Right cardiac atrium (tissue), 5 donors: ENCODE data around the gene ESPN. TPM values are rescaled to one million over a fixed set of nuclear protein-coding genes. Genes with fewer than 3 reads are reported as not detected.
A peak's percentile ranks its signal among the peaks of the same experiment; 100 is the strongest.

Experiments
- ATAC-seq, 2 donors: fragments of 200-7000 bp; cut with Tn5 transposase; one replicate each; pipeline versions ENCODE4 v1.8.0 to v1.9.1; 2020; ENCODE audit warnings: moderate library complexity in 2 of 2, mild to moderate bottlenecking in 1 of 2
- DNase-seq, 3 donors: peaks; one replicate each; pipeline ENCODE4 v3.0.0-alpha.2; 2020
- H3K27ac ChIP-seq: one replicate; pipeline ENCODE4 v1.5.1; 2013; ENCODE audit warnings: mild to moderate bottlenecking, low read length, control low read depth, moderate library complexity
- H3K27me3 ChIP-seq: one replicate; pipeline ENCODE4 v1.6.1; 2013; ENCODE audit not compliant: control insufficient read depth, insufficient read depth
- H3K4me1 ChIP-seq: one replicate; pipeline ENCODE4 v1.6.1; 2013; ENCODE audit warnings: low read length; ENCODE audit not compliant: control insufficient read depth, insufficient read depth
- H3K4me3 ChIP-seq: one replicate; pipeline ENCODE4 v1.5.1; 2013; ENCODE audit warnings: low read length, control low read depth
- H3K9me3 ChIP-seq: one replicate; pipeline ENCODE4 v1.6.1; 2013; ENCODE audit warnings: low read length; ENCODE audit not compliant: control insufficient read depth
- WGBS: extraction: QIAGEN DNeasy Blood & Tissue Kit; methylation state at CpG from one replicate; pipeline ENCODE4 v1.1.7; 2013; 5-methylcytosine and 5-hydroxymethylcytosine counted together
- intact Hi-C, 4 donors: fragments of 100-400 bp; cut with DNase I; formaldehyde crosslinking; loops; one replicate each; pipeline versions ENCODE4 v1.11.0 to v1.14.0; 2022 to 2023
- polyA plus RNA-seq: library from polyadenylated mRNA; stranded (reverse); fragments of 200-250 nt; gene quantifications from one replicate; pipeline ENCODE4 v1.2.3, GENCODE V29; 2013
- total RNA-seq, 4 donors: library from RNA; stranded (reverse); fragmentation: NEBNext Ultra II Directional; extraction: Animal tissue kit (Norgen Biotek cat#: 25700); gene quantifications; one replicate each; pipeline ENCODE4 v1.2.1, GENCODE V29; 2021
- donor health status: healthy with polysubstance abuse.
- donor health status: DM: no; HTN: yes; CAD: no.
- donor health status: DM: no; HTN: no; CAD: no.
- donor health status: DM: no; HTN: yes; CAD: no; lungs with severe emphysema.
- donor health status: DM: yes; HTN: yes; CAD: no.

The ESPN gene
- total and polyA plus RNA-seq, 5 donors, result 0.23 to 1.7 (median 0.63) TPM

DNA sequence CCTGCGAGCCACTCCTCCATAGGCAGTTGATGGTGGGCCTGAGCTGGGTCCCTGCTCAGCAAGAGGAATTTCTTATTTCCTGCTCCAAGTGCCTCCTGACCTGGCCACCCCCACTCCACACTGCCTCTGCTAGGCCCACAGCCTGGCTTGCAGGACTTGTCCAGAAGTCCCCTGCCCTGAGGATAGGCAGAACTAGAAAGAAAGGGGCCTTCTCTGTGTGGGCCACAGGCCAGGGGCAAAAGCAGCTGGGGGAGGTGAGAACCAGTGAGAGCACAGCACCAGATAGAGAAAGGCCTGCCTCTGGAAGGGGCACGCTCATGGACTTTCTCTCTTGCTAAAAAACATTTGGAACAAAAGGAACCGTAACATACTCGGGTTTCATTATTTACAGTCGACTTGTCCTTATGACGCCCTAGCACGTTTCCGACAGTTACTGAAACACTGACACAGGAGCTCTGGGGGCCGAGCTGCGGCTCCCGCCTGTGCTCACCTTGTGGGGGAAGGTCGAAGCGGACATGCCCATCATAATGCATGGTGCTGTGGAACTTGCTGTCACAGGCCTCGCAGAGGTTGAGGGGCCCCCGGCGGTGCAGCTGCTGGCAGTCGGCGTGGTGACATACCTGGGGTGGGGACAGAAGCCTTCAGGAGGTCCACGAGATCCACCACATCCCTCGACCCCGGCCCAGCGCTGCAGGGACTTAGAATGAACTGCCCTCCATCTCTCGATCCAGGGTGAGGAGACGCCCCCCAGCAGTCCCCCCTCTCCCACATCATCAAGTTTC, 52.7 kb downstream of the ESPN start:
- Histone ChIP-seq H3K4me1 (no peaks in the 10 kb centered on the region), H3K4me3 (no peak overlapping the region), H3K27me3 (no peaks in the 10 kb centered on the region), H3K27ac (no peak overlapping the region), H3K9me3 (no peaks in the 10 kb centered on the region)
- DNase-seq (no peak), ATAC-seq (no peak)
- WGBS, result 85% methylated on average over 24 of the region's 24 CpGs
- intact Hi-C loops, result no loop called here

DNA sequence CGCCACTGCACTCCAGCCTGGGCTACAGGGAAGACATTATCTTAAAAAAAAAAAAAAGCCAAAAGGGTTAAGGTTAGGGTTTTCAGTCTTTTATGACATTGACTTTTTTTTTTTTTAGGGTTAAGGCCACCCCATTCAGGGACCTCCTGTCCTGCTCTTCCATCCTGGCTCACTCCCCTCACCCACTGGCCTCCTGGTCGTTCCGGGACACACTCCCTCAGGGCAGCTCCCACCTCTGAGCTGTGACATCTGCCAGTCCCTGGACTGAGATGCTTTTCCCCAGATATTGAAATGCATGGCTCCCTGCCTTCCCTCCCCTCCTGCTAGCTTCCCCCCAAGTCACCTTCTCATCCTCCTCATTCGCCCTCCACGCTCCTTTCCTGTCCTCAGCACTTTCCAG, 57.2 kb downstream of the ESPN start:
- ATAC-seq, result no peak
- Histone ChIP-seq H3K27ac (no peak overlapping the region), H3K27me3 (no peaks in the 10 kb centered on the region), H3K4me1 (no peaks in the 10 kb centered on the region), H3K4me3 (no peak overlapping the region), H3K9me3 (no peaks in the 10 kb centered on the region)
- WGBS, result 84% methylated on average over 5 of the region's 5 CpGs
- intact Hi-C loops, result no loop called here
- DNase-seq, result no peak

DNA sequence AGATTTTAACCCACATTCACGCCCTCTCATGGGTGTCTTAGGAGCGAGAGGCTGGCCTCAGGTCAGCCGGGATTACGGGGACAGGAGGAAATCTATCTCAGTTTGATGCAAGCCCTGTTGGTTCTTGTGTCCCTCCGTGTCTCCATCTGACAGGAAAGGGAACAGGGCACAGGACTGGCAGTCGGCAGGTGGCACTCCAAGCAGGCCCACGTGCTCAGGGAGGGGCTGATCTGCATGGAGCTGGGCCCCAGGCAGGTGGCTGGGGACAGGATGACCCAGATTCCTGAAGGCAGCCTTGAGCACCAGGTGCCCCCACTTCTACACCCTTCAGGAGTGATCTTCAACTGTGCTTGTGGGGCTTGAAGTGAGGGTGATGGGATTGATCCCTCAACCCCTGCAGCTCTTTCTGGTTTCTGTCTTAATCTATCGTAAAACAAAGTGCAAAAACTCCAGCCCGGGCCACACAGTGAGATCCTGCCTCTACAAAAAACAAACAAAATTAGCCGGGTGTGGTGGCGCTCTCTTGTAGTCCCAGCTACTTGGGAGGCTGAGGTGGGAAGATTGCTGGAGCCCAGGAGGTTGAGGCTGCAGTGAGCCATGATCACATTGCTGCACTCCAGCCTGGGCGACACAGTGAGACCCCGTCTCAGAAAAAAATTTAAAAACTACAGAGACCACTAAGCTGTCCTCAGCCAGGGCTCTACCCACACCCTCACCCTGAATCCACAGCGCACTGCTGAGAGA, 58.6 kb downstream of the ESPN start:
- no peak overlapping the region for H3K27ac ChIP-seq
- WGBS, result 87% methylated on average over 14 of the region's 14 CpGs
- no peak for ATAC-seq
- H3K4me1 ChIP-seq, result no peaks in the 10 kb centered on the region
- intact Hi-C loops, result no loop called here
- DNase-seq, result no peak
- H3K4me3 ChIP-seq, result no peak overlapping the region
- H3K27me3 ChIP-seq, result no peaks in the 10 kb centered on the region
- H3K9me3 ChIP-seq, result no peaks in the 10 kb centered on the region

DNA sequence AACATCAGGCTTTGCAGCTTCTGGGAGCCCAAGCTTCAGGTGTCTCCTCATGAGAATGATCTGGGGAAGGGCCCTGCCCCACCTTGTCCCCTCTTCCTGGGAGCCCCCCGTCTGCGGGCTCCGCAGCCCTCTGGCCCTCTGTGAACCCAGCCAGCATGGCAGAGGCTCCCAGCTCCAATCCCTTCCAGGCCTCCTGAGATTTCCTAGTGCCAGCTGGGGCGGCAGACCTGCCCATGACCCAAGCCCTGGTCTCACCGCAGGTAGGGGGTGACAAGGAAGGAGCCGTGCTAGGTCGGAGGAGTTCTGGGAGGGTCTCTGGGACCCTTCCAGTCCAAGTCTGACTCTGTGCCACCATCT, 59.2 kb downstream of the ESPN start:
- Histone ChIP-seq H3K4me1 (no peaks in the 10 kb centered on the region), H3K27me3 (no peaks in the 10 kb centered on the region), H3K9me3 (no peaks in the 10 kb centered on the region), H3K4me3 (no peak overlapping the region), H3K27ac (no peak overlapping the region)
- DNase-seq (no peak), ATAC-seq (no peak)
- intact Hi-C loops, result no loop called here
- 90% methylated on average over 7 of the region's 7 CpGs for WGBS

DNA sequence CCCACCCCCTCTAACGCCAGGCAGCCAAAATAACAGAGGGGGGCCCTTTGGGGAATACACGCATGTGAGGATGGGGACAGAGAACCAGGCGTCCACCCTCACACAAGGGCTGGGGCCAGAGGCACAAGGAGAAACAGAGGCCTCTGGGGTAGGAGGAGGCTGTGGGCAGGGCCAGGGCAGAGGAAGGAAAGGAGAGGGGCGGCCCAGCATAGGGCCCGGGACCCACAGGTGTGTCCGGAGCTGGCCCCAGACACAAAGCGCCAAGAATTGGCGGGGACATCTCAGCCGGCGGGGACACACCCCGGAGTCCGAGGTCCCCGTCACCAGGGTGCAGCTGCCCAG, 60.2 kb downstream of the ESPN start:
- Histone ChIP-seq H3K27ac (no peak overlapping the region), H3K27me3 (no peaks in the 10 kb centered on the region), H3K4me1 (no peaks in the 10 kb centered on the region), H3K4me3 (peak overlapping the region; percentile 49), H3K9me3 (no peaks in the 10 kb centered on the region)
- peak in 1 of 3 donors; percentile 49 for DNase-seq
- ATAC-seq, result peak in 1 of 2 donors; percentile 2
- 20% methylated on average over 13 of the region's 13 CpGs for whole genome bisulfite sequencing
- intact Hi-C loops, result loop anchor here in 2 of 4 donors (5.0 kb wide), 1 partner anchor 163 kb away; no protein-coding TSS in a partner anchor

DNA sequence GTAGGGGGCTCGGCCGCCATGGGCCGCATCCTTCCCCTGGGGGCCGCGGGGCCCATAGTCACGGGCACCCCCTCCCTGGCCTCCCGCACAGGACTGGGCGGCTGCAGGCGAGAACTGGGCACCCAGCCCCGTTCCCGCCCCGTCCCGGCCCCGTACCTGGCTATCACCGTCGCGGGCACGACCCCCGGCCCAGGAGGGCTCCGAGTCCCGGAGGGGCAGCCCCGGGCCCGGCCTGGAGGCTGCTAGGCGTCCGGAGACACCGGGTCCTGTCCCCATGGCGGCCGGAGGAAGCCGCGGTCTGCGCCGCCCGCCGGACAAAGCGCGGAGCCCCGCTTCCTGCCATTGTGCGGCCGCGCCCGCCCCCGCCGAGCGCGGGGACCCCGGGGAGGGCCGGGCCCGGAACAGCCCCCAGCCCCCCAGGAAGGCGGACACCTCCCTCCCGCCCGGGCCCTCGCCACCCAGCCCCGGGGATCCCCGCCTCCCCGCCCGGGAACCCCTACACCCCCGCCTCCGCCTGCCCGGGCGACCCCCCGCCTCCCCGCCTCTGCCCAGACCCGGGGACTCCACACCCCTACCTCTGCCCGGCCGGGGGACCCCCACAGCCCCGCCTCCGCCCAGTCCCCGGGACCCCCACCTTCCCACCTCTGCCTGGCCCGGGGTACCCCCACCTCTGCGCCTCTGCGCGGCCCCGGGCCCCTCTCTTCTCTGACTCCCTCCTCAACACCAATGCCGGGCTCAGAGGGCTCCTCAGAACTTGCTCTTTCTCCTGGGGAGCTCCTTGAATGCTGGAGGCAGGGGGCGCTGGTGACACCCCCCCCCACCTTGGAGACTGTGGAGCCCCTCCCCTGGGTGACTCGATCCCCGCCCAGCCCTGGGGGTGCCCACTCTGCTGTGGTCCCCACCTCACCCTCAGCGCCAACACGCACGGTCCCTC, 60.9 kb downstream of the ESPN start:
- Histone ChIP-seq H3K9me3 (no peaks in the 10 kb centered on the region), H3K4me1 (no peaks in the 10 kb centered on the region), H3K4me3 (peak overlapping the region; percentile 49), H3K27ac (no peak overlapping the region), H3K27me3 (no peaks in the 10 kb centered on the region)
- peak in 1 of 3 donors; percentile 74 for DNase-seq
- WGBS, result 2% methylated on average over 80 of the region's 80 CpGs
- peak; percentile 5 to 34 for ATAC-seq
- intact Hi-C loops, result loop anchor here in 2 of 4 donors (5.0 kb wide), 1 partner anchor 162 kb away; no protein-coding TSS in a partner anchor

DNA sequence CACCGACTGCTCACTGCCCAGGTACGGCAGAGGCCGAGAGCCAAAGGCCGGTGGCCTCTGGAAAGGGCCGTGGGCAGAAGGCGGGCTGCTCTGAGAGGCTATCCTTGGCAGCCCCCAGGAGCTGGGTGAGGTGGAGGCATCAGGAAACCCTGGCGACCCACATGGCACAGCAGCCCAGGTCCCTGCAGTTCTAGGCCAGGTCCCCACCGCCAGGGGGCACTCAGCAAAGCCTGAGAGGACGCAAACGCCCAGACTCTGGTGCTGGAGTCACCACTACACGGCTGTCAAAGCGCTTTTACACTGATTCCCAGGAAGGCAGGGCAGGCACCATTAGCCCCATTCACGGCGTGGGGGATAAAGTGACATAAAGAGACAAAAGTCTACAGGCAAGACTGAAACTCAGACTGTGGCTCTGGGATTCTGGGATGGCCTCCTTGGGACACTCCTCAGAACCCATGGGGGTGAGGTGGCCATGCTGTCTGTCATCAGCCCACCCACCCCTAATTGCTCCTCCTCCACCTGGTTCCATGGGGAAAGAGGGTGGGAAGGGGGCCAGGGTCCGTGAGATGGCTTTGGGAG, 61.9 kb downstream of the ESPN start:
- H3K4me3 ChIP-seq, result no peak overlapping the region
- H3K4me1 ChIP-seq, result no peaks in the 10 kb centered on the region
- 4% methylated on average over 15 of the region's 15 CpGs for WGBS
- ATAC-seq (peak; percentile 76), DNase-seq (peak; percentile 87 to 95 (median 94))
- no peaks in the 10 kb centered on the region for H3K9me3 ChIP-seq
- no peaks in the 10 kb centered on the region for H3K27me3 ChIP-seq
- intact Hi-C loops, result loop anchor here in 2 of 4 donors (5.0 kb wide), 1 partner anchor 161 kb away; no protein-coding TSS in a partner anchor
- no peak overlapping the region for H3K27ac ChIP-seq

DNA sequence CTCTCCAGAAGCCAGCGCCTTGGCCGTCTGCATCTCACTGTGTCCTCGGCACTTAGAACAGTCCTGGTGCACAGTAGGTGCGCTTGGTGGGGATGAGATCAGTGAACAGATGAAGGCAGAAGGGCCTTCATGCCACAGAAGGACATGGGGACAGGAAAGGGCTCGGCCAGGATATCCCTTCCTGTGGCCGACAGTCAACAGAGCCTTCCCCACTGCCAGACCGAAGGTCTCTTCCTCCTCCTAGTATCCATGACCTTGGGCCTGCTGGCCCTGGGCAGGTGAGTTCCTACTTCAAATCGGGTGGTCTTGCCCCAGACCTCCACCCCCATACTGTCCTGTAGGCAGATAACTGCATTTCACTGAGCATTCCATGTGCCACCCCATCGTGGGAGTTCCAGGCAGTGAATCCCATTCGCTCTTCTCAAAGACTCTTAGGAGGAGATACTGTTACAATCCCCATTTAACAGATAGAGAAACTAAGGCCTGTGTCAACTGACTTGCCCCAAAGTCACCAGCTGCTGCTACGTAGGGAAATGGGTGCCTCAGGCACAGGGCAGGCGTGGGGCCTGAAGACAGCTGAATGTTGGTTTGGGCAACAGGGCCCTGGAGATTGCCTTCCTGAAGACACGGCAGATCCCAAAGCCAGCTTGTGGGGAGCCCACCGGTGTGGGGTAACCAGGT, 63.4 kb downstream of the ESPN start:
- no peak overlapping the region for H3K4me3 ChIP-seq
- WGBS, result 82% methylated on average over 14 of the region's 14 CpGs
- DNase-seq, result no peak
- intact Hi-C loops, result loop anchor here in 2 of 4 donors (5.0 kb wide), 1 partner anchor 159 kb away; no protein-coding TSS in a partner anchor
- H3K27me3 ChIP-seq, result no peaks in the 10 kb centered on the region
- no peak for ATAC-seq
- H3K4me1 ChIP-seq, result no peaks in the 10 kb centered on the region
- H3K27ac ChIP-seq, result no peak overlapping the region
- H3K9me3 ChIP-seq, result no peaks in the 10 kb centered on the region

DNA sequence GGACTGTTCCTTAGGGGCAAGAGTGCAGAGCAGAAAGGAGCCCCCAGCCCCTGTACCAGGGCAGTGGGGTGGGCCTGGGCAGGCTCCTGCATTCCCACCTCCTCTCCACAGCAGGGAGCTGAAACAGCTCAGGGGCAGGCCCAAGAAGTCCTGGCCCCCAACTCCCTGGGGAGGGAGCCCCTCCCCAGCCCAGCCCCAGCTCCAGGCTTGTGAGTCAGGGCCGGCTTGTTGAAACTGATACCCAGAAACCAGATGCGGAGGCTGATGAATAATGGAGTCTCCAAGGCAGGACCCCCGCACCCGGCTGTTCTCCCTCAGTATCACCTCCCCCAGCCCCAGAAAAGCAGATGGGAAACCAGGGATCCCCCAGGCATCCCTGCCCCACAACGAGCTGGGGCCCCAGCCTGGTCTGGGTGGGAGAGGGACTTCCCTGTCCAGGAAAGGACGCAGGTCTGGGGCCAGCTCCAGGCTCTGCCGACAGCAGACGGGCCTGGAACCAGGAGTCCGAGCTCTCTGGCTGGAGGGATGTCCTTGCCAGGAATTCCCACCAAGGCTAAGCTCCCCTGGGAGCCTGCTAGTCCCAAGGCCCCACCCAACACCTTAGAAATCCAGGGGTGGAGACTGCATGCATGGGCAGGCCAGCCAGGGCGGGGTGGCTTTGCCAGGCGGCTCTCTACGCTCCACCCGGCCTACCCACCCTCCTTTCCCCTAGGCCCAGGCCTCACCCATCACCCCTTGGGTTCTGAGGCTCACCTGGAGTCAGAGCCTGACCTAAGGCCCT, 64.2 kb downstream of the ESPN start:
- Histone ChIP-seq H3K27ac (no peak overlapping the region), H3K27me3 (no peaks in the 10 kb centered on the region), H3K4me3 (no peak overlapping the region), H3K9me3 (no peaks in the 10 kb centered on the region), H3K4me1 (no peaks in the 10 kb centered on the region)
- ATAC-seq (no peak), DNase-seq (no peak)
- intact Hi-C loops, result loop anchor here in 2 of 4 donors (5.0 kb wide), 1 partner anchor 159 kb away; no protein-coding TSS in a partner anchor
- WGBS, result 75% methylated on average over 13 of the region's 13 CpGs
